Lung (tissue), 12 donors: Measurements from ENCODE around the gene RPGRIP1L. TPM values are rescaled to one million over a fixed set of nuclear protein-coding genes. Genes with fewer than 3 reads are reported as not detected.

Source experiments
- ATAC-seq: fragments of 200-7000 bp; cut with Tn5 transposase; one replicate; pipeline ENCODE4 v1.9.1; 2020; ENCODE audit warnings: moderate number of reproducible peaks; ENCODE audit not compliant: insufficient read depth, low FRiP score
- DNase-seq, 3 donors: peaks; one replicate each; pipeline ENCODE4 v3.0.0-alpha.2; 2013 to 2017
- H3K27ac ChIP-seq, 2 donors: one replicate each; pipeline ENCODE4 v1.5.1; 2013; ENCODE audit warnings: mild to moderate bottlenecking in 2 of 2, moderate library complexity in 2 of 2, control low read depth in 1 of 2, inconsistent platforms in 1 of 2, low read depth in 1 of 2, low read length in 1 of 2
- H3K27me3 ChIP-seq, 3 donors: one replicate each; pipeline ENCODE4 v1.5.1; 2013; ENCODE audit warnings: low read length in 2 of 3; ENCODE audit not compliant: control insufficient read depth in 3 of 3, insufficient read depth in 3 of 3
- H3K36me3 ChIP-seq, 4 donors: one replicate each; pipeline ENCODE4 v1.5.1; 2013; ENCODE audit warnings: low read length in 4 of 4, mild to moderate bottlenecking in 1 of 4, moderate library complexity in 1 of 4; ENCODE audit not compliant: control insufficient read depth in 4 of 4, insufficient read depth in 4 of 4
- H3K4me1 ChIP-seq, 5 donors: one replicate each; pipeline ENCODE4 v1.5.1; 2013; ENCODE audit warnings: low read length in 5 of 5, mild to moderate bottlenecking in 2 of 5, moderate library complexity in 1 of 5; ENCODE audit not compliant: control insufficient read depth in 5 of 5, insufficient read depth in 5 of 5
- H3K4me3 ChIP-seq: one replicate; pipeline ENCODE4 v1.5.1; 2013; ENCODE audit warnings: mild to moderate bottlenecking, control low read depth, moderate library complexity
- H3K9ac ChIP-seq, 2 donors: one replicate each; pipeline ENCODE4 v1.5.1; 2013; ENCODE audit warnings: low read length in 2 of 2, control low read depth in 1 of 2; ENCODE audit not compliant: insufficient read depth in 1 of 2
- H3K9me3 ChIP-seq, 4 donors: one replicate each; pipeline ENCODE4 v1.5.1; 2013; ENCODE audit warnings: low read length in 3 of 4, mild to moderate bottlenecking in 1 of 4, moderate library complexity in 1 of 4; ENCODE audit not compliant: control insufficient read depth in 4 of 4, insufficient read depth in 3 of 4
- WGBS, 2 donors: extraction: QIAGEN DNeasy Blood & Tissue Kit; methylation state at CpG; one replicate each; pipeline ENCODE4 v1.1.7; 2013; 5-methylcytosine and 5-hydroxymethylcytosine counted together
- polyA plus RNA-seq, 2 donors: library from polyadenylated mRNA; stranded (reverse); fragments of 200-250 nt; gene quantifications; one replicate each; pipeline ENCODE4 v1.2.1, GENCODE V29; 2013
- total RNA-seq, 2 donors: library from RNA; depleted of rRNA in 1 of 2; stranded (reverse); fragments of >200 nt in 1 of 2; gene quantifications; one replicate each; pipeline ENCODE4 v1.2.1, GENCODE V29; 2014 to 2021
- TF ChIP-seq, protein P1 (sequence below): IDR thresholded peaks from 2 replicates; pipeline ENCODE4 v1.5.1; 2012; ENCODE audit warnings: mild to moderate bottlenecking; ENCODE audit errors: control extremely low read depth, extremely low read depth
- donor health status: control.
- donor health status: control.
- donor health status: Bipolar disorder and iron deficiency.
- donor health status: healthy.
- donor health status: DM: yes; HTN: yes; CAD: no.

The RPGRIP1L gene
- total and polyA plus RNA-seq, 4 donors: 2.2 to 17.9 (median 6.2) TPM

DNA sequence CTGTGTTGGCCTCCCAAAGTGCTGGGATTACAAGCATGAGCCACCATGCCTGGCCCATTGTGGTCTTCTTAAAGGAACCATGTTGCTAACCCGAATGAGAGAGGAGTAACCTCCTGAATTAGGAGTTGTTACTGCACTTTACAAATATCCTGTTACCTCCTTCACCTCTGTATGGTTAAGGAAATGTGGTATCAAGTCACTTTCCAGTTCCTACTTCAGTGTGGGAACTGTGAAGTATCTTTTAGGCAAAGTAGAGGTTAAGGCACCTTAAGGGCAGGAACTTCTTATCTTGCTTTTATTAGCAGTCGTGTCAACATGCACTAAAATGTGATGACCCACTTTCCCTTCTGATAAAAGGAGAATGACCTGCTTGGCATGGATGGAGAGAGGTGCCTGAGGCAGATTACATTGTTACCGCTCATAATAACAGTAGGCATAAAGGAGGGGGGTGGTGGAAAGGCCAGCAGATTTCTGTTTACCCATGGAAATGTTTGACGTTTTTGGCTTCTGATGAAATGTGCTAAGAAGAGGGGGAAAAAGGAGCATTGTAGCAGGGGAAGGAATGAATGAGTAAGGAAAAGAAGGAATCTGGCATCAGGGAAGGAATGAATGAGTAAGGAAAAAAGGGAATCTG lies 28.8 kb upstream of the RPGRIP1L start:
- TF ChIP-seq, protein P1, sequence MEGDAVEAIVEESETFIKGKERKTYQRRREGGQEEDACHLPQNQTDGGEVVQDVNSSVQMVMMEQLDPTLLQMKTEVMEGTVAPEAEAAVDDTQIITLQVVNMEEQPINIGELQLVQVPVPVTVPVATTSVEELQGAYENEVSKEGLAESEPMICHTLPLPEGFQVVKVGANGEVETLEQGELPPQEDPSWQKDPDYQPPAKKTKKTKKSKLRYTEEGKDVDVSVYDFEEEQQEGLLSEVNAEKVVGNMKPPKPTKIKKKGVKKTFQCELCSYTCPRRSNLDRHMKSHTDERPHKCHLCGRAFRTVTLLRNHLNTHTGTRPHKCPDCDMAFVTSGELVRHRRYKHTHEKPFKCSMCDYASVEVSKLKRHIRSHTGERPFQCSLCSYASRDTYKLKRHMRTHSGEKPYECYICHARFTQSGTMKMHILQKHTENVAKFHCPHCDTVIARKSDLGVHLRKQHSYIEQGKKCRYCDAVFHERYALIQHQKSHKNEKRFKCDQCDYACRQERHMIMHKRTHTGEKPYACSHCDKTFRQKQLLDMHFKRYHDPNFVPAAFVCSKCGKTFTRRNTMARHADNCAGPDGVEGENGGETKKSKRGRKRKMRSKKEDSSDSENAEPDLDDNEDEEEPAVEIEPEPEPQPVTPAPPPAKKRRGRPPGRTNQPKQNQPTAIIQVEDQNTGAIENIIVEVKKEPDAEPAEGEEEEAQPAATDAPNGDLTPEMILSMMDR: no peak
- peak; percentile 27 for ATAC-seq
- WGBS, 2 donors: 50 to 68% methylated on average over 4 of the region's 4 CpGs

DNA sequence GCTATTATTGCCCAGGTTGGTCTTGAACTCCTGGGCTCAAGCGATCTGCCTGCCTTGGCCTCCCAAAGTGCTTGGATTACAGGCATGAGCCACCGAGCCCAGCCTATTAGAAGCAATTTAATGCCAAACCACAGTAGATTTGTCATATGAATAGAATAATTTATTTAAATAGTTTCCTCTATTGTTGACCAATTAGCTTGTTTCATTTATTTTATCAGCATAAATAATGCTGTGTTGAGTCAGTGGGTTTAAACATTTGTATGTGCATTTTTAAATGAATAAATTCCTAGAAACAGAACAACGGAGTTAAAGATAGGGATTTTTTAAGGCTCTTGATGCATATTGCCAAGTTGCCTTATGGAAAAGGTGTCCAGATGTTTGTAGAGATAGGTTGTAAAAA lies 27.0 kb upstream of the RPGRIP1L start:
- H3K27ac ChIP-seq: no peak overlapping the region
- no peak for ATAC-seq
- no peaks in the 10 kb centered on the region for H3K36me3 ChIP-seq
- no peak overlapping the region for H3K9ac ChIP-seq
- 90 to 93% methylated on average over 3 of the region's 3 CpGs for WGBS, 2 donors
- no peaks in the 10 kb centered on the region for H3K9me3 ChIP-seq
- TF ChIP-seq, protein P1: no peak
- peaks cover 0 to 23% (median 3%) of the 10 kb centered on the region in 5 donors for H3K4me1 ChIP-seq
- H3K27me3 ChIP-seq: no peaks in the 10 kb centered on the region
- no peak overlapping the region for H3K4me3 ChIP-seq
- no peak for DNase-seq

More for the DNA sequence above, 28.8 kb upstream of the RPGRIP1L start:
- no peaks in the 10 kb centered on the region for H3K27me3 ChIP-seq
- no peaks in the 10 kb centered on the region for H3K36me3 ChIP-seq
- H3K9ac ChIP-seq: no peak overlapping the region
- H3K4me1 ChIP-seq: peaks cover 0 to 15% (median 0%) of the 10 kb centered on the region in 5 donors
- H3K9me3 ChIP-seq: no peaks in the 10 kb centered on the region
- H3K27ac ChIP-seq: no peak overlapping the region
- H3K4me3 ChIP-seq: no peak overlapping the region
- peak in 1 of 3 donors; percentile 34 for DNase-seq

DNA sequence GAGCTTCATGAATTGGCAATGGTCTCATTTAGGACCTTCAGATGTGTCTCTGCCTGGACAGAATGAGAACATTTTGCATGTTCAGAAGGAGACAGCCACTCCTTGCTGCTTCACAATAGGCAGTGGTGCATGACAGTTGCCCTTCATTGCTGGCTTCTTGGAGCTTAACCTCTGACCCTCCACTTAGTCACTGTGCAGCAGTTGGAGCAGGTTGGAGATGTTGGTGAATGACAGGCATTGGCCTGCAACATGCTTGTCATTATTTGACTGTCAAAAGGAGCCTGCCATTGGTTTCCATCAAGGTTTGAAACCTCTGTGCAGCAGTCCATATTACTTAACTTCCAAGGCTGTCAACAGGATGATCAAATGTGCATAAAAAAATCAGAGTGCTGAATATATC lies 23.0 kb upstream of the RPGRIP1L start:
- H3K27ac ChIP-seq: no peak overlapping the region
- ATAC-seq (no peak), DNase-seq (no peak)
- no peak overlapping the region for H3K9ac ChIP-seq
- no peaks in the 10 kb centered on the region for H3K9me3 ChIP-seq
- no peaks in the 10 kb centered on the region for H3K27me3 ChIP-seq
- no peaks in the 10 kb centered on the region for H3K36me3 ChIP-seq
- H3K4me1 ChIP-seq: peaks cover 0 to 19% (median 0%) of the 10 kb centered on the region in 5 donors
- TF ChIP-seq, protein P1: no peak
- H3K4me3 ChIP-seq: no peak overlapping the region

DNA sequence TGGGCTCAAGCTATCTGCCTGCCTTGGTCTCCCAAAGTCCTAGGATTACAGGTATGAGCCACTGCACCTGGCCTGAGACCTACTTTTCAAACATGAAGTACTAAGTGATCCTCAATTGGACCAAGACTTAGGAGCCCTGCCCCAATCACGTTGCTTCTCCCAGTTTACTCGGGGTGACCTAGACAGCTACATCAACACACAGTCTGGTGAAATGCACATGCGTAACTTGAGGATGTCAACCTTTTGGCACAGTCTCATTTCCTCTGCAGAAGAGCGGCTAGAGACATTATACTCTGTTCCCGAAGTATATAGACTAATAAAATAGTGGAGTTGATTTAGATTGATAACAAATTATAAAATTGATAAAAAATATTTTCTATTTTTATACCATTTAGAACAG lies 17.4 kb upstream of the RPGRIP1L start:
- TF ChIP-seq, protein P1: no peak
- ATAC-seq (no peak), DNase-seq (no peak)
- no peak overlapping the region for H3K27ac ChIP-seq
- H3K27me3 ChIP-seq: no peaks in the 10 kb centered on the region
- no peak overlapping the region for H3K4me3 ChIP-seq
- WGBS, 2 donors: 94% methylated on average over 5 of the region's 5 CpGs
- H3K9ac ChIP-seq: no peak overlapping the region
- no peaks in the 10 kb centered on the region for H3K36me3 ChIP-seq
- peaks cover 0 to 10% (median 0%) of the 10 kb centered on the region in 5 donors for H3K4me1 ChIP-seq
- H3K9me3 ChIP-seq: no peaks in the 10 kb centered on the region
